GM19467 (cell line): Measurements from ENCODE around the gene CYP4F3.
"Not testable (repeated sequence)": the region's sequence is repeated elsewhere in the genome, so short reads cannot be mapped to it uniquely, and the experiment has no call there.

ENCODE experiments used
- ATAC-seq: cut with Tn5 transposase; IDR thresholded peaks from one replicate; pipeline ENCODE4 v1.9.1; 2021; ENCODE audit warnings: mild to moderate bottlenecking, moderate library complexity; ENCODE audit not compliant: unreplicated experiment

CYP4F3 gene

GRCh38 chr19:15666186-15666585 lies 25.5 kb downstream of the CYP4F3 start:
- no peak for ATAC-seq

- no peak for ATAC-seq
Observed at GRCh38 chr19:15666883-15667282, 26.2 kb downstream of the CYP4F3 start.

GRCh38 chr19:15669440-15669839 lies 28.7 kb downstream of the CYP4F3 start:
- no peak for ATAC-seq

- no peak for ATAC-seq
Observed at GRCh38 chr19:15669891-15670290, 29.2 kb downstream of the CYP4F3 start.

GRCh38 chr19:15671237-15671821 lies 30.6 kb downstream of the CYP4F3 start:
- no peak for ATAC-seq

- ATAC-seq = no peak
Observed at GRCh38 chr19:15671891-15672579, 31.3 kb downstream of the CYP4F3 start.

- ATAC-seq = no peak
Observed at GRCh38 chr19:15672580-15673175, 32.0 kb downstream of the CYP4F3 start, which contains the start of gene CYP4F12. CYP4F12 (plus strand) TSS chr19:15673087; CDS start chr19:15673530, 443 bp downstream.

- no peak for ATAC-seq
Observed at GRCh38 chr19:15673176-15673654, 32.5 kb downstream of the CYP4F3 start.

GRCh38 chr19:15675560-15675959 lies 34.9 kb downstream of the CYP4F3 start:
- no peak for ATAC-seq

- ATAC-seq = no peak
Observed at GRCh38 chr19:15679089-15679488, 38.4 kb downstream of the CYP4F3 start.

- not testable (repeated sequence) for ATAC-seq
Observed at GRCh38 chr19:15679865-15680264, 39.2 kb downstream of the CYP4F3 start.

- ATAC-seq = no peak
Observed at GRCh38 chr19:15680478-15681322, 40.0 kb downstream of the CYP4F3 start.

GRCh38 chr19:15683411-15683810 lies 42.7 kb downstream of the CYP4F3 start:
- no peak for ATAC-seq

GRCh38 chr19:15684828-15685227 lies 44.1 kb downstream of the CYP4F3 start:
- ATAC-seq = no peak

- no peak for ATAC-seq
Observed at GRCh38 chr19:15696654-15697194, 56.0 kb downstream of the CYP4F3 start.

- ATAC-seq = no peak
Observed at GRCh38 chr19:15701757-15702533, 61.2 kb downstream of the CYP4F3 start.

- ATAC-seq = no peak
Observed at GRCh38 chr19:15702534-15702930, 61.8 kb downstream of the CYP4F3 start.
